Rectal smooth muscle tissue (tissue), 1 donor: ENCODE measurements around the gene INPP5B.
"Not testable (repeated sequence)": the region's sequence is repeated elsewhere in the genome, so short reads cannot be mapped to it uniquely, and the experiment has no call there.

Experiments used
- H3K27ac ChIP-seq: one replicate; pipeline ENCODE4 v1.7.0; 2013; ENCODE audit warnings: low read depth, low read length, inconsistent platforms
- H3K27me3 ChIP-seq: one replicate; pipeline ENCODE4 v1.7.0; 2013; ENCODE audit warnings: low read length; ENCODE audit not compliant: control insufficient read depth, insufficient read depth
- H3K36me3 ChIP-seq: one replicate; pipeline ENCODE4 v1.7.0; 2013; ENCODE audit warnings: low read length; ENCODE audit not compliant: control insufficient read depth, insufficient read depth
- H3K4me1 ChIP-seq: one replicate; pipeline ENCODE4 v1.7.0; 2013; ENCODE audit warnings: low read length; ENCODE audit not compliant: control insufficient read depth, insufficient read depth
- H3K4me3 ChIP-seq: one replicate; pipeline ENCODE4 v1.7.0; 2013; ENCODE audit warnings: low read length
- H3K9ac ChIP-seq: one replicate; pipeline ENCODE4 v1.7.0; 2013; ENCODE audit warnings: low read length

Gene INPP5B

DNA sequence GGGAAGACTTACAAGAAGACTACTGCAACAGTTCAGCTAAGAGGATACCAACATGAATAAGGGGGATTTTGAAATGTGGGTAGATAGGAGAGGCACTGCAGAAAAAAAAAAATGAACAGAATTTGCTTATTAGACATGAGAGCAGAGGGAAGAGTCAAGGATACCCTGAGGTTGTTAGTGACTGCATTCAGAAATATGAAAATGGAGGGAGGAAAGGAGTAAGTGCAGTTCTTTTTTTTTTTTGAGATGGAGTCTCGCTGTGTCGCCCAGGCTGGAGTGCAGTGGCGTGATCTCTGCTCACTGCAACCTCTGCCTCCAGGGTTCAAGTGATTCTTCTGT is 23.3 kb downstream of the INPP5B start:
- no peaks in the 10 kb centered on the region for H3K27me3 ChIP-seq
- H3K4me1 ChIP-seq: no peaks in the 10 kb centered on the region
- no peak overlapping the region for H3K4me3 ChIP-seq
- no peak overlapping the region for H3K27ac ChIP-seq
- H3K9ac ChIP-seq: no peak overlapping the region
- peaks cover 4% of the 10 kb centered on the region for H3K36me3 ChIP-seq

- H3K27me3 ChIP-seq: no peaks in the 10 kb centered on the region
- H3K36me3 ChIP-seq: peaks cover 4% of the 10 kb centered on the region
- no peak overlapping the region for H3K27ac ChIP-seq
- no peak overlapping the region for H3K4me3 ChIP-seq
- H3K4me1 ChIP-seq: no peaks in the 10 kb centered on the region
- no peak overlapping the region for H3K9ac ChIP-seq
Observed at GRCh38 chr1:37922767-37923550, 23.9 kb downstream of the INPP5B start.

DNA sequence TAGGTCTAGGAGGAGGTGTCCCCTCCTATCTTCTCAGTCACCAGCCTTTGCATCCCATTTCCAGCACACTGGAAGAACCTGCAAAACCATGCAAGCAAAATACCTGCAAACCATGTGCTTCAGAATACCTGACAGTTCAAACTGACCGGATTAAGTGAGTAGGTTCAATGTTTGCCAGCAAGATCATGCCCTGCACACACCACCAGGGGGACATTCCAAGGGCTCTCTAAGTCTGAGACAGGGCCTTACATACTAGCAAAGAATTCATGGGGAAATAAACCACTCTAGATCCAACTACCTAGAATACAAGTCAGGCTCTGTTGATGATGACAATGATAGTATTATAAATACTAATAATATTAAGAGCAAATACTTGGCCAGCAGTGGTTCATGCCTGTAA is 27.6 kb downstream of the INPP5B start:
- peaks cover 4% of the 10 kb centered on the region for H3K36me3 ChIP-seq
- H3K9ac ChIP-seq: no peak overlapping the region
- H3K27me3 ChIP-seq: no peaks in the 10 kb centered on the region
- no peaks in the 10 kb centered on the region for H3K4me1 ChIP-seq
- no peak overlapping the region for H3K4me3 ChIP-seq
- H3K27ac ChIP-seq: no peak overlapping the region

DNA sequence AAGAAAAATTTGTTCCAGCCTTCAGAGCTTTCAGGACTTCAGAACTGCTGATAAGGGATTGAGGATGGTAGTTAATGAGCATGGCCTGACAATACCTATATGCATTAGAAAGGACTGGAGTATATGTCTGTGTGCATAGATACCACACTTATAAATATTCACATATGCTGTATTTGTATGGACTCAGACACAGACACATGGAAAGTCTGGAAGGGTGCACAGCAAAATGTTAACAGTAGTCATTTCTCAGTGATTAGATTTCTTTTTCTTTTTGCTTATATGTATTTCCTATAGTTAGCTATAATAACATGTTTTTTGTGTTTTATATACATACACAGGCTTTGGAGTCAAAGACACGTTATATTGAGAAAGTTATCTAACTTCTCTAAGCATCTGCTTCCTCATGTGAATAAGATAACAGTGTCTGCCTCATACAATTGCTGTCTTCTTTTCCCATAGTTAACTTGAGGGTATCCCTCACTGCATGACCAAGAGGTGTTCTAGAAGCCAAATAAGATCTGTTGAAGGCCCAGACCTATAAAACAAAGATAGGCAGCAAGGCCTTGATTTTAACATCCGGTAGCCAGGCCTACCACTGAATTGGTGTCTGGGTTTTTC is 31.3 kb downstream of the INPP5B start:
- Histone ChIP-seq H3K9ac (no peak overlapping the region), H3K4me3 (no peak overlapping the region), H3K36me3 (peaks cover 5% of the 10 kb centered on the region), H3K4me1 (no peaks in the 10 kb centered on the region), H3K27me3 (no peaks in the 10 kb centered on the region), H3K27ac (no peak overlapping the region)

DNA sequence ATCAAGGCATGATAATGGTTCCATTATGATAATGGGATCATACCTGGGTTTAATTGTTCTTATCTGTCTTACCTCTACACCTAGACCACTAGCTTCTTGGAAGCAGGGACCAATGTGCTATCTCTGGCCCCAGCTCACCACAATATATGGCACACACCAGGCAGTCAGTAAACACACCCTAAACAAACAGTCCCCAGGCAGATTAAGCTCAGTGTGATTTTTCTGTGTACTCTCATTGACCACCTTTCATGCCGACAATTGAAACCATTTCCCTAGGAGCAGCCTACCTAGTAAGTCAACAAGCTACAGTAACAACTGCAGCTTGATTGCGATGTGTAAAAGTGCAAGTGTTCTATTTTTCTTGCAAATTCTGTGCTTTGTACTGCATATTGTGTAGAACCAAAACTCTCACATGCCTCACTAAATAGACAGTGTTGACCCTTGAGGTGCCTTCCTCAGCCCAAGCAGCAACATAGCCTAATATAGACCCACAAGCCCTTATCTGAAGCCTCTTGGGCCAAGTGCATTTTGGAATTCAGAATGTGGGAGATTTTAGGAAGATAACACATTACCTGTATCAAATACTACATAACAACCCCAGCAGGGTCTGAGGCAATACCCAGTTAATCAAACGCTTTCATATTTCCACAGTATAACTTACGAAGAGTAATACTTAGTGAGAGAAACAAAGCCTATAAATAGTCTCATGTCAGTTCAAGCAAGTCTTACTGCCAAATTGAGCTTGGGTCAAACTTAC is 32.0 kb downstream of the INPP5B start:
- no peak overlapping the region for H3K4me3 ChIP-seq
- H3K27me3 ChIP-seq: no peaks in the 10 kb centered on the region
- no peaks in the 10 kb centered on the region for H3K4me1 ChIP-seq
- H3K27ac ChIP-seq: no peak overlapping the region
- H3K9ac ChIP-seq: no peak overlapping the region
- peaks cover 5% of the 10 kb centered on the region for H3K36me3 ChIP-seq

- not testable (repeated sequence) for H3K36me3 ChIP-seq, H3K27ac ChIP-seq, H3K4me3 ChIP-seq, H3K27me3 ChIP-seq, H3K9ac ChIP-seq, H3K4me1 ChIP-seq
Observed at GRCh38 chr1:37911478-37911877, 35.4 kb downstream of the INPP5B start.

GRCh38 chr1:37910886-37911285 is 36.0 kb downstream of the INPP5B start:
- H3K9ac ChIP-seq: not testable (repeated sequence)

DNA sequence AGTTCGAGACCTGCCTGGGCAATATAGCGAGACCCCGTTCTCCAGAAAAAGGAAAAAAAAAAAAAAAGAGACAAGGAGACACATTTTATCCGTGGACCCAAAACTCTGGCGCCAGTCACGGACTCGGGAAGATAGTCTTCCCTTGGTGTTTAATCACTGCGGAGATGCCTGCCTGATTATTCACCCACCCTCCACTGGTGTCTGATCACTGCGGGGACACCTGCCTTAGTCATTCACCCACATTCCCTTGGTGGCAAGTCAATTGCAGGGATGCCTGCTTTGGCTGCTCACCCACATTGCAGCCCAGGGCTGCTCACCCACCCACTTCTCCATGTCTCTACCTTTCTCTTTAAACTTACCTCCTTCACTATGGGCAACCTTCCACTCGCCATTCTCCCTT is 38.3 kb downstream of the INPP5B start:
- not testable (repeated sequence) for H3K27me3 ChIP-seq, H3K36me3 ChIP-seq, H3K9ac ChIP-seq, H3K4me3 ChIP-seq, H3K4me1 ChIP-seq, H3K27ac ChIP-seq

More at GRCh38 chr1:37910886-37911285, 36.0 kb downstream of the INPP5B start:
- not testable (repeated sequence) for H3K4me3 ChIP-seq, H3K27ac ChIP-seq, H3K4me1 ChIP-seq, H3K27me3 ChIP-seq, H3K36me3 ChIP-seq

DNA sequence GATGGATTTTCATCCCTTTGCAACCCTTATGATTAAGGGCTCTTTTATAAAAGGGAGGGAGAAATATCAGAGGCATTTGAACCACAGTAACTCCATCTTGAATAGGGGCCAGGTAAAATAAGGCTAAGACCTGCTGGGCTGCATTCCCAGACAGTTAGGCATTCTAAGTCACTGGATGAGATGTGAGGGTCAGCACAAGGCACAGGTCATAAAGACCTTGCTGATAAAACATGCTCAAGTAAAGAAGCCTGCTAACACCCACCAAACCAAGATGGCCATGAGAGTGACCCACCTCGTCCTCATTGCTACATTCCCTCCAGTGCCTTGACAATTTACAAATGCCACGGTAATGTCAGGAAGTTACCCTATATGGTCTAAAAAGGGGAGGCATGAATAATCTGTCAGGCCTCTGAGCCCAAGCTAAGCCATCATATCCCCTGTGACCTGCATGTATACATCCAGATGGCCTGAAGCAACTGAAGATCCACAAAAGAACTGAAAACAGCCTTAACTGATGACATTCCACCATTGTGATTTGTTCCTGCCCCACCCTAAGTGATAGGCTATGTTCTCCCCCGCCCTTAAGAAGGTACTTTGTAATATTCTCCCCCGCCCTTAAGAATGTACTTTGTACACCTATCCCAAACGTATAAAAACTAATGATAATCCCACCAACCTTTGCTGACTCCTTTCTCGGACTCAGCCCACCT is 39.3 kb downstream of the INPP5B start:
- H3K27ac ChIP-seq, H3K4me1 ChIP-seq, H3K27me3 ChIP-seq, H3K4me3 ChIP-seq, H3K9ac ChIP-seq, H3K36me3 ChIP-seq: not testable (repeated sequence)

DNA sequence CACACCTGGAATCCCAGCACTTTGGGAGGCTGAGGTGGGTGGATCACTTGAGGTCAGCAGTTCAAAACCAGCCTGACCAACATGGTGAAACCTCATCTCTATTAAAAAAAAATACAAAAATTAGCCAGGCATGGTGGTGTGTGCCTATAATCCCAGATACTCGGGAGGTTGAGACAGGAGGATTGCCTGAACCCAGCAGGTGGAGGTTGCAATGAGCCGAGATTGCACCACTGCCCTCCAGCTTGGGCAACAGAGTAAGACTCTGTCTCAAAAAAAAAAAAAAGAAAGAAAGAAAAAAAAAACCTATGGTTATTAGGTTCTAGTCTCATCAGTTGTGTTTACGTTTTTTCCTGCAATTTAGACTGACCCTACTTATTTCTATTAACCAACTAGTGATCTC is 40.3 kb downstream of the INPP5B start:
- H3K36me3 ChIP-seq, H3K4me3 ChIP-seq, H3K9ac ChIP-seq, H3K4me1 ChIP-seq, H3K27ac ChIP-seq, H3K27me3 ChIP-seq: not testable (repeated sequence)

GRCh38 chr1:37905727-37906126 is 41.1 kb downstream of the INPP5B start:
- Histone ChIP-seq H3K9ac (no peak overlapping the region), H3K36me3 (no peaks in the 10 kb centered on the region), H3K4me3 (no peak overlapping the region), H3K27me3 (no peaks in the 10 kb centered on the region), H3K4me1 (no peaks in the 10 kb centered on the region), H3K27ac (no peak overlapping the region)

DNA sequence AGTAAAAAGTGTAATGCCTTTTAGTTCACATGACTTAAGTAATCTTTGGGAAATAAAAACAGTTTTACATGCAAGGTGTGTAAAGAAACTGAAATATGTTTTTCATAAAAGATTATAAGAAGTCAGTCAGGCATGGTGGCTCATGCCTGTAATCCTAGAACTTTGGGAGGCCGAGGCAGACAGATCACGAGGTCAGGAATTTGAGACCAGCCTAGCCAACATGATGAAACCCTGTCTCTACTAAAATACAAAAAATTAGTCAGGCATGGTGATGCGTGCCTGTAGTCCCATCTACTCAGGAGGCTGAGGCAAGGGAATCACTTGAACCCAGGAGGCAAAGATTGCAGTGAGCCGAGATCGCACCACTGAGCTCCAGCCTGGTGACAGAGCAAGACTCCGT is 42.9 kb downstream of the INPP5B start:
- H3K4me3 ChIP-seq, H3K27me3 ChIP-seq, H3K9ac ChIP-seq, H3K4me1 ChIP-seq, H3K27ac ChIP-seq, H3K36me3 ChIP-seq: not testable (repeated sequence)
